WTC11 (cell line): ENCODE measurements around the gene PITPNM3. TPM values are rescaled to one million over a fixed set of nuclear protein-coding genes. Genes with fewer than 3 reads are reported as not detected.

Experiments used
- ATAC-seq: fragments of 200-7000 bp; cut with Tn5 transposase; 2 replicates; pipeline ENCODE4 v1.10.0; 2021; ENCODE audit warnings: mild to moderate bottlenecking, moderate library complexity
- CTCF ChIA-PET: fragments of 300-600 bp; sonication (Branson Sonifier 250); formaldehyde crosslinking; loops from one replicate; lab custom pipeline; 2021; ENCODE audit warnings: antibody characterized with exemption; lab: Charles Lee
- POLR2A ChIA-PET: fragments of 350-600 bp; sonication (Branson Sonifier 250); formaldehyde crosslinking; loops from one replicate; lab custom pipeline; 2021; ENCODE audit warnings: antibody characterized with exemption; lab: Charles Lee
- DNase-seq: peaks from one replicate; pipeline ENCODE4 v3.0.0; 2021; ENCODE audit warnings: low spot score
- H3K27ac Mint-ChIP-seq: 2 replicates; pipeline ENCODE4 v1.8.0; 2021; ENCODE audit warnings: mixed read lengths
- H3K27me3 Mint-ChIP-seq: 2 replicates; pipeline ENCODE4 v1.8.0; 2021; ENCODE audit warnings: low read depth, mild to moderate bottlenecking, moderate library complexity, mixed read lengths
- H3K36me3 Mint-ChIP-seq: 2 replicates; pipeline ENCODE4 v1.8.0; 2021; ENCODE audit warnings: mixed read lengths
- H3K4me1 Mint-ChIP-seq: 2 replicates; pipeline ENCODE4 v1.8.0; 2022; ENCODE audit warnings: mixed read lengths
- H3K4me3 Mint-ChIP-seq: 2 replicates; pipeline ENCODE4 v1.8.0; 2021; ENCODE audit warnings: mild to moderate bottlenecking, moderate library complexity, mixed read lengths
- H3K9me3 Mint-ChIP-seq: 2 replicates; pipeline ENCODE4 v1.8.0; 2021; ENCODE audit warnings: mixed read lengths
- CDX4 ChIP-seq: fragments of 250-450 bp; sonication (Bioruptor Pico); IDR thresholded peaks from 2 replicates; pipeline ENCODE4 v1.9.0; 2021; ENCODE audit warnings: moderate library complexity, mild to moderate bottlenecking, inconsistent platforms, borderline replicate concordance
- CREM ChIP-seq: sonication (generic); formaldehyde crosslinking; IDR thresholded peaks from 2 replicates; pipeline ENCODE4 v1.8.1; 2022; ENCODE audit warnings: mild to moderate bottlenecking, missing genetic modification reagents, moderate library complexity
- E2F4 ChIP-seq: sonication (generic); formaldehyde crosslinking; IDR thresholded peaks from 2 replicates; pipeline ENCODE4 v1.8.1; 2022; ENCODE audit warnings: low read depth, mild to moderate bottlenecking, moderate library complexity, missing genetic modification reagents, borderline replicate concordance
- ESRRA ChIP-seq: sonication (generic); formaldehyde crosslinking; IDR thresholded peaks from 2 replicates; pipeline ENCODE4 v1.8.1; 2022; ENCODE audit warnings: mild to moderate bottlenecking, missing genetic modification reagents, borderline replicate concordance
- FOXK1 ChIP-seq: sonication (generic); formaldehyde crosslinking; IDR thresholded peaks from 2 replicates; pipeline ENCODE4 v1.8.0; 2022; ENCODE audit warnings: mild to moderate bottlenecking, moderate library complexity, missing genetic modification reagents
- FOXP1 ChIP-seq: sonication (generic); formaldehyde crosslinking; IDR thresholded peaks from 2 replicates; pipeline ENCODE4 v1.8.0; 2022; ENCODE audit warnings: missing genetic modification reagents, mild to moderate bottlenecking, moderate library complexity, borderline replicate concordance
- MAX ChIP-seq: sonication (generic); formaldehyde crosslinking; IDR thresholded peaks from 2 replicates; pipeline ENCODE4 v1.8.0; 2022; ENCODE audit warnings: mild to moderate bottlenecking, missing genetic modification reagents
- MXD4 ChIP-seq: fragments of 250-450 bp; sonication (Bioruptor Pico); IDR thresholded peaks from 2 replicates; pipeline ENCODE4 v1.8.0; 2021; ENCODE audit warnings: mild to moderate bottlenecking, moderate library complexity, borderline replicate concordance
- NR2C2 ChIP-seq: sonication (generic); formaldehyde crosslinking; IDR thresholded peaks from 2 replicates; pipeline ENCODE4 v1.8.0; 2022; ENCODE audit warnings: mild to moderate bottlenecking, missing genetic modification reagents
- PRDM15 ChIP-seq: sonication (generic); formaldehyde crosslinking; IDR thresholded peaks from 2 replicates; pipeline ENCODE4 v1.8.0; 2022; ENCODE audit warnings: missing genetic modification reagents
- PRRX2 ChIP-seq: fragments of 250-450 bp; sonication (Bioruptor Pico); IDR thresholded peaks from 2 replicates; pipeline ENCODE4 v1.8.0; 2021; ENCODE audit warnings: mild to moderate bottlenecking
- SOX15 ChIP-seq: fragments of 250-450 bp; sonication (Bioruptor Pico); IDR thresholded peaks from 2 replicates; pipeline ENCODE4 v1.9.0; 2021; ENCODE audit warnings: mild to moderate bottlenecking
- TCF7 ChIP-seq: sonication (generic); formaldehyde crosslinking; IDR thresholded peaks from 2 replicates; pipeline ENCODE4 v1.8.0; 2022; ENCODE audit warnings: mild to moderate bottlenecking, low read depth, missing genetic modification reagents, moderate library complexity
- TP53 ChIP-seq: sonication (generic); formaldehyde crosslinking; IDR thresholded peaks from 2 replicates; pipeline ENCODE4 v1.8.1; 2023; ENCODE audit warnings: mild to moderate bottlenecking, missing genetic modification reagents
- ZNF219 ChIP-seq: sonication (generic); formaldehyde crosslinking; IDR thresholded peaks from 2 replicates; pipeline ENCODE4 v1.8.0; 2023; ENCODE audit warnings: missing genetic modification reagents, mild to moderate bottlenecking, borderline replicate concordance
- ZNF317 ChIP-seq: sonication (generic); formaldehyde crosslinking; IDR thresholded peaks from 2 replicates; pipeline ENCODE4 v1.8.1; 2023; ENCODE audit warnings: low read depth, mild to moderate bottlenecking, moderate library complexity, missing genetic modification reagents, borderline replicate concordance
- total RNA-seq: library from RNA; stranded (reverse); gene quantifications from 3 replicates; pipeline ENCODE4 v1.2.3, GENCODE V29; 2021
- TF ChIP-seq, protein P1 (sequence below): fragments of 200-600 bp; IDR thresholded peaks from 2 replicates; pipeline ENCODE4 v1.8.0; 2022; ENCODE audit warnings: antibody characterized with exemption
- TF ChIP-seq, protein P2 (sequence below): sonication (generic); formaldehyde crosslinking; IDR thresholded peaks from 2 replicates; pipeline ENCODE4 v1.8.0; 2022; ENCODE audit warnings: mild to moderate bottlenecking, missing genetic modification reagents
- TF ChIP-seq, protein P3 (sequence below): sonication (generic); formaldehyde crosslinking; conservative IDR thresholded peaks from 2 replicates; pipeline ENCODE4 v1.8.1; 2022; ENCODE audit warnings: mild to moderate bottlenecking, missing genetic modification reagents

Gene PITPNM3
- total RNA-seq, 1 experiment from 2014 or later, result 2.8 TPM

DNA sequence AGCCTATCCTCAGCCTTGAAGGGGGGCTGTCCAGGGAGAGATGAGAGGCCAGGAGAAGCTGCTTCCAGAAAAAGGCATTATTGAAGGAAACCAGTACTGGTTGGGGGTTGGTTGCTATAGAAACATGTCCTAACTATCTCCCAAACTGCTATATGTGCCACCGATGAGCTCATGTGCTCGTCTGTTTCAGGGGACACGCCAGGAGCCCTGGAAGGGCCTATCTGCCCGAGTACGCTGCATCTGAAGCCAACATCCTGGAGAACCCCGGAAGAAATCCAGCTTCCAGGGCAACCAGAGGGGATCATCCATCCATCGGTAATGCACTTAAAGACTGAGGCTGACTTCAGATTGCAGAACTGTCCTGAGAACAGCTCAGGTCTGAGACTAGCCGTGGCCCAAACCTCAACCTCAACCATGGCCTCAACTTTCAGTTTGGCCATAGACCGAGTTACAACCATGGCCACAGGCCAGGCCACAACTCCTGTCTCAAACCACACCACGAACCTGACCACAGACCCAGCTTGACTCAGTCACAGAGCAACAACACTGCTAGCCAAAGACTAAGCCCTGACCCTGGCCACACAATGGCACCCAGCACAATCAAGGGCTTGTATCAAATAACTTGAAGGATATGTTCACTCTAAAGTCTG, 10.2 kb downstream of the PITPNM3 start (continued):
- no peak for TF ChIP-seq PRDM15 (CRISPR knock-in tag)
- TF ChIP-seq CREM (CRISPR knock-in tag), result no peak
- no peak for TF ChIP-seq MAX
- TF ChIP-seq, protein P1, sequence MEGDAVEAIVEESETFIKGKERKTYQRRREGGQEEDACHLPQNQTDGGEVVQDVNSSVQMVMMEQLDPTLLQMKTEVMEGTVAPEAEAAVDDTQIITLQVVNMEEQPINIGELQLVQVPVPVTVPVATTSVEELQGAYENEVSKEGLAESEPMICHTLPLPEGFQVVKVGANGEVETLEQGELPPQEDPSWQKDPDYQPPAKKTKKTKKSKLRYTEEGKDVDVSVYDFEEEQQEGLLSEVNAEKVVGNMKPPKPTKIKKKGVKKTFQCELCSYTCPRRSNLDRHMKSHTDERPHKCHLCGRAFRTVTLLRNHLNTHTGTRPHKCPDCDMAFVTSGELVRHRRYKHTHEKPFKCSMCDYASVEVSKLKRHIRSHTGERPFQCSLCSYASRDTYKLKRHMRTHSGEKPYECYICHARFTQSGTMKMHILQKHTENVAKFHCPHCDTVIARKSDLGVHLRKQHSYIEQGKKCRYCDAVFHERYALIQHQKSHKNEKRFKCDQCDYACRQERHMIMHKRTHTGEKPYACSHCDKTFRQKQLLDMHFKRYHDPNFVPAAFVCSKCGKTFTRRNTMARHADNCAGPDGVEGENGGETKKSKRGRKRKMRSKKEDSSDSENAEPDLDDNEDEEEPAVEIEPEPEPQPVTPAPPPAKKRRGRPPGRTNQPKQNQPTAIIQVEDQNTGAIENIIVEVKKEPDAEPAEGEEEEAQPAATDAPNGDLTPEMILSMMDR, result no peak
- TF ChIP-seq CDX4 (CRISPR knock-in tag), result no peak
- no peak for TF ChIP-seq PRRX2 (CRISPR knock-in tag)

GRCh38 chr17:6545291-6545690, 11.1 kb downstream of the PITPNM3 start:
- TF ChIP-seq TCF7 (CRISPR knock-in tag), result no peak
- TF ChIP-seq SOX15 (CRISPR knock-in tag), result no peak
- TF ChIP-seq, protein P2, sequence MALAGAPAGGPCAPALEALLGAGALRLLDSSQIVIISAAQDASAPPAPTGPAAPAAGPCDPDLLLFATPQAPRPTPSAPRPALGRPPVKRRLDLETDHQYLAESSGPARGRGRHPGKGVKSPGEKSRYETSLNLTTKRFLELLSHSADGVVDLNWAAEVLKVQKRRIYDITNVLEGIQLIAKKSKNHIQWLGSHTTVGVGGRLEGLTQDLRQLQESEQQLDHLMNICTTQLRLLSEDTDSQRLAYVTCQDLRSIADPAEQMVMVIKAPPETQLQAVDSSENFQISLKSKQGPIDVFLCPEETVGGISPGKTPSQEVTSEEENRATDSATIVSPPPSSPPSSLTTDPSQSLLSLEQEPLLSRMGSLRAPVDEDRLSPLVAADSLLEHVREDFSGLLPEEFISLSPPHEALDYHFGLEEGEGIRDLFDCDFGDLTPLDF (CRISPR knock-in tag), result no peak
- TF ChIP-seq FOXK1 (CRISPR knock-in tag), result no peak
- no peak for TF ChIP-seq FOXP1
- no peak for TF ChIP-seq E2F4 (CRISPR knock-in tag)
- TF ChIP-seq, all 79 proteins: peak for 0
- Mint-ChIP-seq H3K36me3 (no peaks in the 10 kb centered on the region), H3K9me3 (no peaks in the 10 kb centered on the region), H3K27ac (no peak overlapping the region), H3K4me3 (no peak overlapping the region), H3K4me1 (peaks cover 34% of the 10 kb centered on the region), H3K27me3 (peaks cover 3% of the 10 kb centered on the region)
- DNase-seq, result no peak
- POLR2A ChIA-PET, result interaction anchor here (0.6 kb wide), 1 partner anchor 29 kb away, joined by 3 read pairs; no protein-coding TSS in a partner anchor
- no peak for ATAC-seq
- CTCF ChIA-PET, result interaction anchor here (1.9 kb wide), 1 partner anchor 72 kb away, joined by 8 read pairs; no protein-coding TSS in a partner anchor

DNA sequence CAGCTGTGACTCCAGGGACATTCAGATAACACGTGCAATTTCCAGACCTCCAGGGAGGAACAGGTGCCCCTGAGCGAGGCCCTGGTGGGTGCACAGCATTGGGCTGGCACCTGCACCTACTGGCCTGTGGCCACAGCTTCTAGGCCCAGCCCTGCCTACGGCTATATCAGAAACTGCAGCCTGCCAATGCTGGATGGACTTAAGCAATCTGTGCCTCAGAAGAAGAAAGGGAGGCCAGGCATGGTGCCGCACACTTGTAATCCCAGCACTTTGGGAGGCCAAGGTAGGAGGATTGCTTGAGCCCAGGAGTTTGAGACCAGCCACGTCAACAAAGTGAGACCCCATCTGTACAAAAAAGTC, 12.4 kb downstream of the PITPNM3 start:
- H3K27me3 Mint-ChIP-seq, result peaks cover 3% of the 10 kb centered on the region
- TF ChIP-seq FOXP1 (no peak), ESRRA (CRISPR knock-in tag) (no peak), ZNF219 (CRISPR knock-in tag) (no peak), NR2C2 (CRISPR knock-in tag) (no peak), CREM (CRISPR knock-in tag) (no peak), TP53 (CRISPR knock-in tag) (no peak), PRDM15 (CRISPR knock-in tag) (no peak), ZNF317 (CRISPR knock-in tag) (no peak), MXD4 (CRISPR knock-in tag) (no peak)
- TF ChIP-seq, protein P3, sequence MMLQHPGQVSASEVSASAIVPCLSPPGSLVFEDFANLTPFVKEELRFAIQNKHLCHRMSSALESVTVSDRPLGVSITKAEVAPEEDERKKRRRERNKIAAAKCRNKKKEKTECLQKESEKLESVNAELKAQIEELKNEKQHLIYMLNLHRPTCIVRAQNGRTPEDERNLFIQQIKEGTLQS (CRISPR knock-in tag), result no peak
- H3K4me3 Mint-ChIP-seq, result no peak overlapping the region
- H3K4me1 Mint-ChIP-seq, result peaks cover 32% of the 10 kb centered on the region
- H3K36me3 Mint-ChIP-seq, result 0 out of 2 replicates have a peak, but pooled peaks cover 3% of the 10 kb centered on the region
- ChIA-PET CTCF (interaction anchor here (1.0 to 1.9 kb wide), 2 partner anchors 49 to 71 kb away, joined by 3 to 8 read pairs; no protein-coding TSS in a partner anchor), POLR2A (no interaction called here)
- ATAC-seq, result no peak
- H3K27ac Mint-ChIP-seq, result no peak overlapping the region
- no peak for DNase-seq
- H3K9me3 Mint-ChIP-seq, result peaks cover 8% of the 10 kb centered on the region
